Measurements from ENCODE around the gene FBXW8. TPM values are rescaled to one million over a fixed set of nuclear protein-coding genes. Genes with fewer than 3 reads are reported as not detected.

FBXW8 gene
- total and polyA plus RNA-seq, 2 donors (not counting 3 experiments of a cell fraction or from before 2014, with no cell fraction given): 15.4 TPM

DNA sequence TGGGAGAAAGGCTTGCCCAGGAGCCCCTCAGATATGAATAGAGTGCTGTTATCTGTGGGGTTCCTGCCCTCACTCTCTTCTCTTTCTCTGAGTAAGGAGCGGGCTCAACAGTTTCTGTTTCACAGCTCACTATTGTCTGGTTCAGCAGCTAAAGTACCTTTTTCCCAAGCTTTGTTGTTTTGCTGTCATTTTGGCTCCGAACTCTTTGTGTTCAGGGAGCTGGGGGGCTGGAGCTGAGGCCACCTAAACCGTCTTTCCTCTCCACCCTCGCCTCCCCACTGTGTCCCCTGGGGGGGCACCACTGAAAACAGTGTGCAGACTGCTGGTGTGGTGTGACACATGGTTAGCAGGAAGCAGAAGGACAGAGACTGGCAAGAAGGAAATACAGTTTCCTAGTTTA is 51.4 kb downstream of the FBXW8 start:
- ChIA-PET POLR2A (no interaction called here), CTCF (interaction anchor here (1.9 kb wide), 1 partner anchor 12 kb away, joined by 4 read pairs; no protein-coding TSS in a partner anchor)
- FAIRE-seq (no peak), DNase-seq (ENCODE audit: low read depth, low spot score) (no peak)
- H3K79me2 ChIP-seq (ENCODE audit: control insufficient read depth, insufficient read depth, low read length): no peaks in the 10 kb centered on the region
- no TSS peak for BruUV-seq (replicated peaks)
- dilution Hi-C loops (cut with MboI; ENCODE audit: extremely low pct_ligation_motif_present, low sequenced_read_pairs): no loop called here
- H4K20me1 ChIP-seq (replicated peaks; ENCODE audit: control insufficient read depth, extremely low read depth, insufficient read depth, low read length): no peaks in the 10 kb centered on the region
- H3K36me3 ChIP-seq (ENCODE audit: control insufficient read depth in 2 of 2, extremely low read depth in 1 of 2, insufficient read depth in 2 of 2, low read length in 2 of 2): peaks cover 3 to 5% of the 10 kb centered on the region in 2 experiments
- intact Hi-C loops (cut with micrococcal nuclease): no loop called here
- H3K27ac ChIP-seq (ENCODE audit: insufficient read depth, low read depth, low read length): no peak overlapping the region
- H3K4me3 ChIP-seq (replicated peaks in 1 of 3; ENCODE audit: insufficient read depth in 1 of 3, low read depth in 1 of 3, low read length in 3 of 3): no peak overlapping the region
- no peak overlapping the region for H3K4me2 ChIP-seq (ENCODE audit: insufficient read depth, low read length)
- no peaks in the 10 kb centered on the region for H3K4me1 ChIP-seq (ENCODE audit: control insufficient read depth, extremely low read depth, insufficient read depth, low read length)
- H3K9me3 ChIP-seq (replicated peaks; ENCODE audit: control insufficient read depth, insufficient read depth, low read length): no peaks in the 10 kb centered on the region
- no peaks in the 10 kb centered on the region for H3K27me3 ChIP-seq (ENCODE audit: control insufficient read depth in 2 of 2, insufficient read depth in 2 of 2, low read length in 2 of 2)
- no peak overlapping the region for H2AFZ ChIP-seq (ENCODE audit: low read depth, low read length)
- H3K9ac ChIP-seq (replicated peaks; ENCODE audit: extremely low read depth, insufficient read depth, low read length): no peak overlapping the region
- TF ChIP-seq FOS (IDR thresholded peaks at IDR 0.05; ENCODE audit: borderline replicate concordance, insufficient read depth, low read length): no peak
- no peak for TF ChIP-seq EZH2 (IDR thresholded peaks at IDR 0.05; ENCODE audit: borderline replicate concordance, low read depth, low read length, severe bottlenecking)
- TF ChIP-seq MYC (IDR thresholded peaks at IDR 0.05; ENCODE audit: low read depth, low read length): no peak
- no peak for TF ChIP-seq GATA2 (IDR thresholded peaks at IDR 0.05; ENCODE audit: insufficient read depth, insufficient read length, low read depth, low read length)
- TF ChIP-seq JUN (IDR thresholded peaks at IDR 0.05; ENCODE audit: borderline replicate concordance, insufficient read depth, insufficient read length, low read depth): no peak
- TF ChIP-seq CTCF (IDR thresholded peaks at IDR 0.05; ENCODE audit: extremely low read depth in 1 of 2, insufficient read depth in 1 of 2, low read depth in 1 of 2, low read length in 2 of 2): no peak
- no peaks in the 10 kb centered on the region for H3K9me1 ChIP-seq (replicated peaks; ENCODE audit: control insufficient read depth, extremely low read depth, insufficient read depth, low read length)

Measured in endothelial cell of umbilical vein (primary cell).